RCC 7860 (cell line): ENCODE results near the gene DIAPH3.
A peak's percentile ranks its signal among the peaks of the same experiment; 100 is the strongest.
"Not testable (repeated sequence)": the region's sequence is repeated elsewhere in the genome, so short reads cannot be mapped to it uniquely, and the experiment has no call there.

Source experiments
- DNase-seq: peaks from one replicate; pipeline ENCODE4 v3.0.0-alpha.2; 2015; ENCODE audit warnings: low spot score
- FAIRE-seq: peaks from 2 replicates; lab custom pipeline; 2012; peaks lifted over from hg19 to GRCh38; lab: Jason Lieb, UNC

DIAPH3 gene, protein sequence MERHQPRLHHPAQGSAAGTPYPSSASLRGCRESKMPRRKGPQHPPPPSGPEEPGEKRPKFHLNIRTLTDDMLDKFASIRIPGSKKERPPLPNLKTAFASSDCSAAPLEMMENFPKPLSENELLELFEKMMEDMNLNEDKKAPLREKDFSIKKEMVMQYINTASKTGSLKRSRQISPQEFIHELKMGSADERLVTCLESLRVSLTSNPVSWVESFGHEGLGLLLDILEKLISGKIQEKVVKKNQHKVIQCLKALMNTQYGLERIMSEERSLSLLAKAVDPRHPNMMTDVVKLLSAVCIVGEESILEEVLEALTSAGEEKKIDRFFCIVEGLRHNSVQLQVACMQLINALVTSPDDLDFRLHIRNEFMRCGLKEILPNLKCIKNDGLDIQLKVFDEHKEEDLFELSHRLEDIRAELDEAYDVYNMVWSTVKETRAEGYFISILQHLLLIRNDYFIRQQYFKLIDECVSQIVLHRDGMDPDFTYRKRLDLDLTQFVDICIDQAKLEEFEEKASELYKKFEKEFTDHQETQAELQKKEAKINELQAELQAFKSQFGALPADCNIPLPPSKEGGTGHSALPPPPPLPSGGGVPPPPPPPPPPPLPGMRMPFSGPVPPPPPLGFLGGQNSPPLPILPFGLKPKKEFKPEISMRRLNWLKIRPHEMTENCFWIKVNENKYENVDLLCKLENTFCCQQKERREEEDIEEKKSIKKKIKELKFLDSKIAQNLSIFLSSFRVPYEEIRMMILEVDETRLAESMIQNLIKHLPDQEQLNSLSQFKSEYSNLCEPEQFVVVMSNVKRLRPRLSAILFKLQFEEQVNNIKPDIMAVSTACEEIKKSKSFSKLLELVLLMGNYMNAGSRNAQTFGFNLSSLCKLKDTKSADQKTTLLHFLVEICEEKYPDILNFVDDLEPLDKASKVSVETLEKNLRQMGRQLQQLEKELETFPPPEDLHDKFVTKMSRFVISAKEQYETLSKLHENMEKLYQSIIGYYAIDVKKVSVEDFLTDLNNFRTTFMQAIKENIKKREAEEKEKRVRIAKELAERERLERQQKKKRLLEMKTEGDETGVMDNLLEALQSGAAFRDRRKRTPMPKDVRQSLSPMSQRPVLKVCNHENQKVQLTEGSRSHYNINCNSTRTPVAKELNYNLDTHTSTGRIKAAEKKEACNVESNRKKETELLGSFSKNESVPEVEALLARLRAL

GRCh38 chr13:60163478-60164233 lies at the start of gene DIAPH3:
Gene DIAPH3 (minus strand): TSS chr13:60163928. CDS start chr13:60163766, 162 bp downstream.
- FAIRE-seq = peak; percentile 82
- peak; percentile 83 for DNase-seq

- DNase-seq (no peak), FAIRE-seq (no peak)
Measured at GRCh38 chr13:60213236-60213744, 49.6 kb upstream of the DIAPH3 start.

DNA sequence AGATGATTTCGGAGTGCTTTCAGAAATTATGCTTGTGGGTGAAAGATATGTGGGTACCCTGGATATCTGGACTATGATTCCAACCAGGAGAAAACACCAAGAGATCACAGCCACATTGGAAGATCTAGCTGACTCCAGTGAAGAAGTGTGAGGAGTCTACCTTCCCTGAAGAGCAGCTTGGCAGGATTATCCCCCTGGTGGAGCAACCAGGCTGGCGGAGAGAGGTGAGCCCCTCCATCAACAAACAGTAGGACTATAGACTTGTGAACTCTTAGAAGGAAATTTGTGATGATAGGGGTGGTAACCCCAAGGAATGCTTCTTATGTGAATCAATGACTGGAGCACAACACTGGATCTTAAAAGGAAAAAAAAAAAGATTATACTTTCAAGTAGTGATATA lies 47.8 kb upstream of the DIAPH3 start:
- no peak for FAIRE-seq
- DNase-seq = no peak

- FAIRE-seq = no peak
- DNase-seq = no peak
Measured at GRCh38 chr13:60210510-60211330, 47.0 kb upstream of the DIAPH3 start.

DNA sequence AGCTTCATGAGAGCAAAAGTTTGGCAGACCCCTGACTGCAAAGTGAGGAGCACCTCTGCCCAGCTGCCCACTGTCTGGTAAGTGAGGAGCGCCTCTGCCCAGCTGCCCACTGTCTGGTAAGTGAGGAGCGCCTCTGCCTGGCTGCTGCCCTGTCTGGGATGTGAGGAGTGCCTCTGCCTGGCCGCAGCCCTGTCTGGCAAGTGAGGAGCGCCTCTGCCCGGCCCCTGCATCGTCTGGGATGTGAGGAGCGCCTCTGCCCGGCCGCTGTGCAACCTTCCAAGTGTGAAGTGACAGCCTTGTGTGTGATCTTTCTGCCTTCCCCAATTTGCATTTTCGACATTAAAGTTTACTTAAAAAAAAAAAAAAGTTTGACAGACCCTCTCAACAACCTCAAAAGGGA lies 41.8 kb upstream of the DIAPH3 start:
- not testable (repeated sequence) for FAIRE-seq, DNase-seq

DNA sequence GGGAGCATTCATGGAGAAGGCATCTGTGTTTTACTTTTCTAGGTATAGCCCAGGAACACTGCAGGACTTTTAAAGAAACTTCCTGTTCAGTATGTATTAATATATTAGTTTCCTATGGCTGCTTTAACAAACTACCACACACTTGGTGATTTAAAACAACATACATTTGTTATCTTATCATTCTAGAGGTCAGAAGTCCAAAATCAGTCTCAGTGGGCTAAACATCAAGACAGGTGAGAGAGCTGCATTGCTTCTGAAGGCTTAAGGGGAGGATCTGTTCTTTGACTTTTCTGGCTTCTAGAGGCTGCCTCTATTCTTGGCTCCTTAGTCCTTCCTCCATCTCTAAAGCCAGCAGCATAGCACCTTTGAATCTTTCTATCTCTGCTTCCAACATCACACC lies 37.6 kb upstream of the DIAPH3 start:
- DNase-seq = no peak
- FAIRE-seq = no peak

DNA sequence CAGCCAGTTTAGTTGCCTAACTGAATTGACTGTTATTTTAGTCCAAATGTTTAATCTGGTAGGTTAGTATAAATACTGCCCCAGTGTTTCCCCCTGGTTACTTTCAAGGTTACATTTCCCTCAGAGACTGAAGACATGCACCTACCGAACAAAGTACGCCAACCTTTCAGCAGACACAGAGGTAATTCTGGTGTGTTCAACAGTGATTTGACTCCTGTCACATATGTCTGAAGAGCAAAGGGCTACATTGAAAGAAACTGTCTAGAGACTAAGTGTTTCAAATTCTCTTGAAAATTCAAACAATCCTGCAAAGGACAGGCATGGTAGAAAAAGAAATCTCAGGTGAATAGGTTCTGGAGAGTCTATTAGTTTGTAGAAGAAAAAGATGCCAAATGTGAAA lies 32.2 kb upstream of the DIAPH3 start:
- FAIRE-seq, DNase-seq: not testable (repeated sequence)

DNA sequence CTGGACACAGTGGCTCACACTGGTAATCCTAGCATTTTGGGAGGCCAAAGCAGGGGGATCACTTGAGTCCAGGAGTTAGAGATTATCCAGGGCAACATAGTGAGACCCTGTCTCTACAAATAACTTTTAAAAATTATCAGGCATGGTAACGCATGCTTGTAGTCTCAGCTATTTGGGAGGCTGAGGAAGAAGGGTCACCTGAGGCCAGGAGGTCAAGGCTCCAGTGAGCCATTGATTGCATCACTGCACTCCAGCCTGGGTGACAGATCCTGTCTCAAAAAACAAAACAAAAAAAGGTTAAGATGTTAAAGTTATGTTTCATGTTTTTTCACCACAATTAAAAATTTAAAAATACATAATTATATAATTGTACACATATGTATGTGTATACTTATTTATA lies 19.2 kb upstream of the DIAPH3 start:
- FAIRE-seq (no peak), DNase-seq (no peak)

GRCh38 chr13:60178327-60178726 lies 14.6 kb upstream of the DIAPH3 start:
- FAIRE-seq = no peak
- DNase-seq = no peak

- no peak for DNase-seq
- FAIRE-seq = no peak
Measured at GRCh38 chr13:60175571-60175970, 11.8 kb upstream of the DIAPH3 start.

DNA sequence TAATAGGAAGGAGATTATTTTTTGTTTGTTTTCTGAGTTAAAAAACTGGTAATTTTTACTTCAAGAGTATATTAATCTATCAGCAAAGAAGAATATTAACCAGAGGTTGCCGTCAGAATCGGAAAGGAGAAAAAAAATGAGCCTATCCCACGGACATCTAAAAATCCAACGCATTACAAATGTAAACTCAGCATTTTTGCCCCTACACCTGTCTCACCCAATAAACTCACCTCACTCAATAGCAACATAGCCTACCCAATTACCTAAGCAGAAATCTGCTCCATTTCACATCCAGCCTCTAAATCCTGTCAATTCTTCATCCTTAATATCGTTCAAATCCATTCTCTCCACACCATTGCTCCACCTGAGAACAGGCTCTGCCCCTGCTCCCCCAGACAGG lies 10.4 kb upstream of the DIAPH3 start:
- FAIRE-seq (no peak), DNase-seq (no peak)

- no peak for FAIRE-seq
- no peak for DNase-seq
Measured at GRCh38 chr13:60172111-60172510, 8.4 kb upstream of the DIAPH3 start.

DNA sequence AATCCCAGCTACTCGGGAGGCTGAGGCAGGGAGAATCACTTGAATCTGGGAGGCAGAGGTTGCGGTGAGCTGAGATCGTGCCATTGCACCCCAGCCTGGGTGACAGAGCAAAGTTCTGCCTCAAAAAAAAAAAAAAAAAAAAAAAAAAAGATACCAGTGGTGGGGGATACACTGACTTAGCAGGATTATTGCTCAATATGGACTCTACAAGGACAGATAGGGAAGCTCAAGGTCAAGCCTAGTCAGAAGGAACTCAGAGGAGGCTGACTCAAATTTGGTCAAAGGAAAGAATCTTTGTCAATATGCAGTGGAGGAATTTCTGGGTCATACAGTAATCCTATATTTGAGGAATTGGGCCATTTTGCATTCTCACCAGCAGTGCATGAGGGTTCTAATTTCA lies 6.7 kb upstream of the DIAPH3 start:
- DNase-seq (no peak), FAIRE-seq (no peak)

GRCh38 chr13:60169239-60170031 lies 5.7 kb upstream of the DIAPH3 start:
- no peak for FAIRE-seq
- no peak for DNase-seq

DNA sequence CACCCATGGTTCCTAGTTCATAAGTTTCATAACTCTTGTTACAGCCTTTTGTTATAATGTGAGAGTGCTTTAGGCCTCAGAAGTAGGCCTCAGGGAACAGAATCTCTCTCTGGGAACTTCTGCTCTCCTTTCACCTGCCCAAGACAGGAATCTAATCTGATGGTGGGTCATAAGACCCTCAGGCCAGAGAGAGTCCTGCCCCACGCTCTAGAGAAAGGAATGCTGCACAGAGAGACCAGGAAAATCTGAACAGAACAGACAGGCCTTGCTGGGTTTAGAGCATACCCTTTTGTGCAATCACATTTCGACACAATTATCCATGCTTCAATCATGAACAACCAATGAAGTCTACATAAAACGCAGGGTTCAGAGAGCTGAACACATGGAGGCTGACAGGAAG lies 3.4 kb upstream of the DIAPH3 start:
- FAIRE-seq (no peak), DNase-seq (no peak)

DNA sequence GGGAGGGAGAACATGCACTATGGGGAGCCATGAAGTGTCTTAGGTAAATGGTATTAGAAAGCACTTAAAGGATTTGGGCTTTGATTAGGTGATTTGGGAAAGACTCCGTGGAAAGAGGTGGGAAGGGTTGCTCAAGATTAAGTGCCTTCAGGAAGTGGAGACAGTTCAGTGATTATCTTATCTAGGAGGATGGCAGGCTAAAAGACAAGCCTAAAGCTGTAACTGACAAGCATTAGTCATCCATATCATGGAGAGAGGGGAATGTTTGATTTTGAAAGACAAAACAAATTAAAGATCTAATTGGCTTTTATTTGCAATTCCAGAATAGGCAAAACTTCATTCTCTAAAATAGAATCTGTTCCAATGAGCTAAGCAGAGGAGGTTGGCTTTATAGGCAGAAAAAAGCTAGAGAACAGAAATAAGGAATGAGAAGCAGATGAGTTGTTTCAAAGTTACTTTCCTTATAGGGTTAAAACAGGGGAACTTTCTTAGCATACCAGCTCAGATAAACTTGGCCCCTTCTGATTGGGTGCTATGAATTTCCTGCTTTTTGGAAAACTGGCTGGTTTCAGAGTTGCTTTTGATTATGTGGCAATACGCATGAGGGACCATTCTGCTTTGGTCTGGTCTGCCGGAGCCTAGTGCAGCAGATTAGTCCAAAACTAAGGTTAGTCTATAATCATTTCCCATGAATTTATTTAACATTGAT lies 1.8 kb upstream of the DIAPH3 start:
- DNase-seq (no peak), FAIRE-seq (no peak)

- no peak for FAIRE-seq
- no peak for DNase-seq
Measured at GRCh38 chr13:60164234-60164889, 634 bp upstream of the DIAPH3 start.

DNA sequence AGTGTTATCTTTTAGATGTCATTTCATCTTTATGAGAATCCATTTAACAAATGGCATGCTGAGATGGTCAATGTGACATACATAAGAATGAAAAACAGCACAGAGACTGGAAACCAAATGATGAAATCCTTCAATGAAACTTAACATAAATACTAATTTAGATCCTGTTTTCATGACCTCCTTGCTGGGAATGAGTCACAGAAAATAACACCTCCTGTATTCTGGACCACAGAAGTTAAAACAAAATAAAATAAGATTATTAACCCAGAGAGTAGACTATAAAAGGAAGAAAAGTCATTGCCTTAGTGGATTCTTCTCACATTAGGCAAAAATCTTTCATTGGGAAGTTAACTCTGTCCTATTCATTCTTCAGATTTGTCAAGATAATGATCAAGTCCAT lies 1.6 kb downstream of the DIAPH3 start:
- FAIRE-seq (no peak), DNase-seq (no peak)
